Esophagus muscularis mucosa (tissue), 4 donors: Measurements from ENCODE around the gene PPP1R14B. TPM values are rescaled to one million over a fixed set of nuclear protein-coding genes. Genes with fewer than 3 reads are reported as not detected.

Source experiments
- DNase-seq: peaks from one replicate; pipeline ENCODE4 v3.0.0-alpha.2; 2017; ENCODE audit errors: extremely low spot score
- H3K27ac ChIP-seq, 4 donors: fragments of 200-600 bp; sonication (generic); replicated peaks in 1 of 4; 1 replicate in 3 of 4; 2 replicates in 1 of 4; pipeline ENCODE4 v1.5.1; 2016 to 2019; ENCODE audit warnings: mild to moderate bottlenecking in 1 of 4
- H3K27me3 ChIP-seq, 4 donors: fragments of 200-600 bp; sonication (generic); one replicate each; pipeline versions ENCODE4 v1.5.1 to v1.6.0; 2016 to 2019
- H3K36me3 ChIP-seq, 4 donors: fragments of 200-600 bp; sonication (generic); one replicate each; pipeline ENCODE4 v1.5.1; 2016 to 2019
- H3K4me1 ChIP-seq, 4 donors: fragments of 200-600 bp; sonication (generic); one replicate each; pipeline ENCODE4 v1.5.1; 2016 to 2019
- H3K4me3 ChIP-seq, 4 donors: fragments of 200-600 bp; sonication (generic); 1 replicate in 2 of 4; 2 replicates in 2 of 4; pipeline ENCODE4 v1.5.1; 2016 to 2019; ENCODE audit warnings: mild to moderate bottlenecking in 4 of 4, moderate library complexity in 1 of 4
- H3K9me3 ChIP-seq, 4 donors: fragments of 200-600 bp; sonication (generic); 1 replicate in 3 of 4; 2 replicates in 1 of 4; pipeline ENCODE4 v1.5.1; 2016 to 2019
- CTCF ChIP-seq, 3 experiments: fragments of 200-600 bp in 2 of 3; fragments of 450-650 bp in 1 of 3; sonication (generic) in 2 of 3; IDR thresholded peaks; one replicate each; pipeline ENCODE4 v1.5.1; 2017 to 2019; ENCODE audit warnings: antibody characterized with exemption in 3 of 3, mild to moderate bottlenecking in 2 of 3, moderate library complexity in 1 of 3
- EP300 ChIP-seq: sonication (generic); formaldehyde crosslinking; IDR thresholded peaks from one replicate; pipeline ENCODE4 v1.6.1; 2017; ENCODE audit warnings: antibody characterized with exemption
- POLR2A ChIP-seq: fragments of 450-650 bp; IDR thresholded peaks from one replicate; pipeline ENCODE4 v1.6.1; 2017; ENCODE audit warnings: antibody characterized with exemption, moderate library complexity, mild to moderate bottlenecking, low read depth
- POLR2AphosphoS5 ChIP-seq, 2 donors: sonication (generic); formaldehyde crosslinking; IDR thresholded peaks; one replicate each; pipeline ENCODE4 v1.6.1; 2017; ENCODE audit warnings: antibody characterized with exemption in 2 of 2
- WGBS: methylation state at CpG from one replicate; pipeline ENCODE4 v1.1.5; 2018; 5-methylcytosine and 5-hydroxymethylcytosine counted together
- intact Hi-C: fragments of 100-400 bp; cut with DNase I; formaldehyde crosslinking; loops from one replicate; pipeline ENCODE4 v1.15.1; 2023
- total RNA-seq, 4 donors: library from RNA; depleted of rRNA; stranded (reverse); fragments of >200 nt; gene quantifications; one replicate each; pipeline versions ENCODE4 v1.1.0 to v1.2.1, GENCODE V29; 2016

PPP1R14B gene
- total RNA-seq, 4 donors from 2014 or later, result 50.4 to 92.9 (median 79.8) TPM

DNA sequence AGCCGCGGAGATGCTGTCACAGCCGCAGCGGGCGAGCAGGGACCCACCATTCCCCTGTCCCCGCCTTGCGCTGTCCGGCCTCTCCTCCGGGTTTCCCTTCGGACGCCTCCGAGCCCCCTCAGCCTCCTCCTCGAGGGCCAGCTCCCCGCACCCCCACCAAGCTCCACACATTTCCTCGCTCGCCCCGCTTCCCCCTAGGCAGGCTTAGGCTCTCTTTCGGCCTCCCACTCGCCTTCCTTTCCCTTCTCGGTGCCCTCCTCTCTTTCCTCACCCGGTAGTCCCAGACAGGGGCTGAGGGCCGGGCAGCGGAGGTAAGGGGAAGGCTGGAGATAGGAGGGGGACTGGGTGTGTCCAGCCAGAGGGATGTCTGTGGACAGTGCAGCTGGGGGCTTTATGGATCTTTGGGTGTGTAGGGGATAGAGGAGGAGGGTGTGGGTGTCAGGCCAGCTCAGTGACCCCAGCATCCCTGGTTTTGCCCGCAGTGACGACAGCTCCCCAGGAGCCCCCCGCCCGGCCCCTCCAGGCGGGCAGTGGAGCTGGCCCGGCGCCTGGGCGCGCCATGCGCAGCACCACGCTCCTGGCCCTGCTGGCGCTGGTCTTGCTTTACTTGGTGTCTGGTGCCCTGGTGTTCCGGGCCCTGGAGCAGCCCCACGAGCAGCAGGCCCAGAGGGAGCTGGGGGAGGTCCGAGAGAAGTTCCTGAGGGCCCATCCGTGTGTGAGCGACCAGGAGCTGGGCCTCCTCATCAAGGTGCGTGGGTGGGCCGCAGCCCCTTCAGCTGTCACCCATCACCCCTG, 45.9 kb upstream of the PPP1R14B start:
- intact Hi-C loops, result no loop called here
- no peaks in the 10 kb centered on the region for H3K9me3 ChIP-seq
- TF ChIP-seq EP300 (no peak), CTCF (IDR thresholded peaks at IDR 0.05) (no peak), POLR2AphosphoS5 (IDR thresholded peaks at IDR 0.05) (no peak), POLR2A (no peak)
- no peak for DNase-seq
- peaks cover 0 to 16% (median 6%) of the 10 kb centered on the region in 4 donors for H3K36me3 ChIP-seq
- WGBS, result 29% methylated on average over 16 of the region's 42 CpGs
- H3K27ac ChIP-seq, result no peak overlapping the region
- peaks cover 16 to 30% (median 22%) of the 10 kb centered on the region in 4 donors for H3K4me1 ChIP-seq
- H3K4me3 ChIP-seq, result peak overlapping the region; percentile 43 to 56 (median 50)
- peaks cover 9 to 81% (median 46%) of the 10 kb centered on the region in 4 donors for H3K27me3 ChIP-seq

DNA sequence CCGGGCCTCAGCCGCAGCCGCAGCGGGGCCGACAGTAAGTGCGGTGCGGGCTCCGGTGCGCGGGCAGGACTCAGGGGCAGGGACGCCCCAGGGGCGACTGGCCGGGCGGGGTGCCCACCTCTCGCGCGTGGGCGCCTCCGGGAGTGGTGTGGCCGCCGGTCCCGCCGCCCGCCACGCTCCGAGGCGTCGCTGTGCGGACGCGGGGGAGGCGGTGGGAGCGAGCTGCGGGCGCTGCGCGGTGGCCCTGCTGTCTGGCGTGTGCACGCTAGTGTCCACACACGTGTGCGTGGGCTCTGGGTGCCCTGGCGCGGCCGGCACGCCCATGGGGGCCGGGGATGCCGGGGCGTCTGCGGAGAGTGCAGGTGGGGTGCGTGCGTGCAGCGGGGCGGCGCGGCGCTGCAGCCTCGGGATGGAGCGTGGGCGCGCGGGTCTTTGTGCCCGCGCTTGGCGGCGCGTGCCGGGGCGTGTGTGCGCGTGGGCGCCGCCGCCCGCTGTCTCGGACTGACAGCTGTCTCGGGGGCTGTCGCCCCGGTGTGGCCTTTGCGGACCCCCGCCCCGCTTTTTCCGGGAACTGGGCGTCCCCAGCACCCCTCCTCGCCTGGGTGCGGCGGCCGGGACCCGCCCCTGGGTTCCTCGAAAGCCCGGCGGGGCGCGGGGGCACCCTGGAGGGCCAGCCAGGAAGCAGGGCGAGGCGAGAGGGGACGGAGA, 45.2 kb upstream of the PPP1R14B start:
- DNase-seq, result no peak
- Histone ChIP-seq H3K27me3 (peaks cover 9 to 73% (median 40%) of the 10 kb centered on the region in 4 donors), H3K9me3 (no peaks in the 10 kb centered on the region), H3K4me3 (peak overlapping the region; percentile 43 to 56 (median 50)), H3K36me3 (peaks cover 0 to 16% (median 7%) of the 10 kb centered on the region in 4 donors), H3K27ac (no peak overlapping the region), H3K4me1 (peaks cover 16 to 38% (median 26%) of the 10 kb centered on the region in 4 donors)
- intact Hi-C loops, result no loop called here
- no peak for TF ChIP-seq EP300
- no peak for TF ChIP-seq CTCF (IDR thresholded peaks at IDR 0.05)
- TF ChIP-seq POLR2A, result no peak
- no peak for TF ChIP-seq POLR2AphosphoS5 (IDR thresholded peaks at IDR 0.05)
- no CpG with 5 or more reads among the region's 96 CpGs for WGBS

- intact Hi-C loops, result no loop called here
- peaks cover 0 to 16% (median 7%) of the 10 kb centered on the region in 4 donors for H3K36me3 ChIP-seq
- peak within 1 kb of the TSS; percentile 43 to 56 (median 50) for H3K4me3 ChIP-seq
- peaks cover 20 to 44% (median 32%) of the 10 kb centered on the region in 4 donors for H3K4me1 ChIP-seq
- no peak within 1 kb of the TSS for H3K27ac ChIP-seq
- no CpG with 5 or more reads among the region's 45 CpGs for WGBS
- DNase-seq, result no peak
- TF ChIP-seq CTCF (IDR thresholded peaks at IDR 0.05) (no peak), POLR2A (no peak), POLR2AphosphoS5 (IDR thresholded peaks at IDR 0.05) (no peak), EP300 (no peak)
- no peaks in the 10 kb centered on the region for H3K9me3 ChIP-seq
- peaks cover 9 to 67% (median 34%) of the 10 kb centered on the region in 4 donors for H3K27me3 ChIP-seq
Observed at GRCh38 chr11:64291262-64291751, 44.6 kb upstream of the PPP1R14B start, which contains the start of gene KCNK4. KCNK4 (plus strand) TSS chr11:64291302; CDS start chr11:64293019, 1,717 bp downstream.

- H3K9me3 ChIP-seq, result no peaks in the 10 kb centered on the region
- TF ChIP-seq CTCF (IDR thresholded peaks at IDR 0.05), result no peak
- TF ChIP-seq POLR2AphosphoS5 (IDR thresholded peaks at IDR 0.05), result no peak
- no peak for TF ChIP-seq EP300
- TF ChIP-seq POLR2A, result no peak
- intact Hi-C loops, result no loop called here
- WGBS, result 73% methylated on average over 6 of the region's 10 CpGs
- peaks cover 9 to 60% (median 27%) of the 10 kb centered on the region in 4 donors for H3K27me3 ChIP-seq
- H3K4me3 ChIP-seq, result no peak overlapping the region
- H3K4me1 ChIP-seq, result peaks cover 25 to 50% (median 38%) of the 10 kb centered on the region in 4 donors
- DNase-seq, result no peak
- H3K36me3 ChIP-seq, result peaks cover 0 to 16% (median 7%) of the 10 kb centered on the region in 4 donors
- H3K27ac ChIP-seq, result no peak overlapping the region
Observed at GRCh38 chr11:64290352-64291261, 43.9 kb upstream of the PPP1R14B start.
